Neutrophil (primary cell): ENCODE data around the gene CCDC201.

Experiments
- H3K27ac ChIP-seq: fragments of 200-600 bp; sonication (generic); 2 replicates; pipeline ENCODE4 v1.5.1; 2016; ENCODE audit warnings: mild to moderate bottlenecking, moderate library complexity
- H3K27me3 ChIP-seq: fragments of 200-600 bp; sonication (generic); 2 replicates; pipeline ENCODE4 v1.6.0; 2016; ENCODE audit warnings: mild to moderate bottlenecking
- H3K36me3 ChIP-seq: fragments of 200-600 bp; sonication (generic); 2 replicates; pipeline ENCODE4 v1.5.1; 2017
- H3K4me1 ChIP-seq, 2 experiments: fragments of 200-600 bp in 1 of 2; sonication (generic) in 1 of 2; 1 replicate in 1 of 2; 2 replicates in 1 of 2; pipeline versions ENCODE4 v1.5.1 to v1.6.1; 2013 to 2016; ENCODE audit warnings: low read depth in 1 of 2, low read length in 1 of 2, mild to moderate bottlenecking in 1 of 2, moderate library complexity in 1 of 2; ENCODE audit not compliant: control insufficient read depth in 1 of 2, insufficient read depth in 1 of 2
- H3K4me3 ChIP-seq, 2 experiments: fragments of 200-600 bp in 1 of 2; sonication (generic) in 1 of 2; 1 replicate in 1 of 2; 2 replicates in 1 of 2; pipeline ENCODE4 v1.5.1; 2013 to 2016; ENCODE audit warnings: low read depth in 1 of 2, low read length in 1 of 2, mild to moderate bottlenecking in 1 of 2, moderate library complexity in 1 of 2
- H3K9me3 ChIP-seq: fragments of 200-600 bp; sonication (generic); 2 replicates; pipeline ENCODE4 v1.5.1; 2016
- CTCF ChIP-seq: fragments of 200-600 bp; sonication (generic); IDR thresholded peaks from 2 replicates; pipeline ENCODE4 v1.5.1; 2016; ENCODE audit warnings: antibody characterized with exemption

Gene CCDC201

GRCh38 chr7:45873035-45873354, at the start of gene CCDC201:
Gene CCDC201 (minus strand): TSS chr7:45873082. CDS start chr7:45873007, 75 bp downstream.
- Histone ChIP-seq H3K4me3 (no peak within 1 kb of the TSS), H3K27ac (no peak within 1 kb of the TSS), H3K27me3 (no peaks in the 10 kb centered on the region), H3K9me3 (no peaks in the 10 kb centered on the region), H3K4me1 (no peaks in the 10 kb centered on the region), H3K36me3 (no peaks in the 10 kb centered on the region)
- TF ChIP-seq CTCF = no peak

- no peaks in the 10 kb centered on the region for H3K36me3 ChIP-seq
- H3K27me3 ChIP-seq = peaks cover 85% of the 10 kb centered on the region
- no peaks in the 10 kb centered on the region for H3K9me3 ChIP-seq
- H3K4me1 ChIP-seq = no peaks in the 10 kb centered on the region
- no peak for TF ChIP-seq CTCF
- no peak overlapping the region for H3K27ac ChIP-seq
- H3K4me3 ChIP-seq = no peak overlapping the region
Measured at GRCh38 chr7:45921699-45922519, 49.0 kb upstream of the CCDC201 start.

GRCh38 chr7:45921381-45921698, 48.5 kb upstream of the CCDC201 start:
- H3K4me3 ChIP-seq = no peak overlapping the region
- no peak overlapping the region for H3K27ac ChIP-seq
- H3K4me1 ChIP-seq = no peaks in the 10 kb centered on the region
- no peaks in the 10 kb centered on the region for H3K36me3 ChIP-seq
- no peaks in the 10 kb centered on the region for H3K9me3 ChIP-seq
- no peak for TF ChIP-seq CTCF
- H3K27me3 ChIP-seq = peaks cover 91% of the 10 kb centered on the region

- Histone ChIP-seq H3K9me3 (no peaks in the 10 kb centered on the region), H3K4me3 (no peak within 1 kb of the TSS), H3K27me3 (peaks cover 97% of the 10 kb centered on the region), H3K27ac (no peak within 1 kb of the TSS), H3K4me1 (no peaks in the 10 kb centered on the region), H3K36me3 (no peaks in the 10 kb centered on the region)
- TF ChIP-seq CTCF = no peak
Measured at GRCh38 chr7:45920502-45921380, 47.9 kb upstream of the CCDC201 start, which contains the start of gene IGFBP3. Gene IGFBP3 (minus strand): TSS chr7:45921272. CDS start chr7:45921140, 132 bp downstream.

GRCh38 chr7:45919993-45920459, 47.1 kb upstream of the CCDC201 start:
- no peak overlapping the region for H3K4me3 ChIP-seq
- no peak overlapping the region for H3K27ac ChIP-seq
- no peaks in the 10 kb centered on the region for H3K4me1 ChIP-seq
- H3K36me3 ChIP-seq = no peaks in the 10 kb centered on the region
- no peaks in the 10 kb centered on the region for H3K9me3 ChIP-seq
- TF ChIP-seq CTCF = no peak
- peaks cover 91% of the 10 kb centered on the region for H3K27me3 ChIP-seq
